HepG2 (cell line): Measurements from ENCODE around the gene P2RY8. TPM values are rescaled to one million over a fixed set of nuclear protein-coding genes. Genes with fewer than 3 reads are reported as not detected.

ENCODE experiments used
- ATAC-seq: fragments of 200-7000 bp; cut with Tn5 transposase; 3 replicates; pipeline ENCODE4 v1.9.1; 2020; ENCODE audit warnings: mild to moderate bottlenecking, moderate library complexity
- BruUV-seq: library from RNA; stranded (reverse); fragments of 400-500 nt; replicated peaks from 2 replicates; lab custom pipeline; 2021; lab: Mats Ljungman, UMichigan
- CTCF ChIA-PET: fragments of 300-600 bp; formaldehyde crosslinking; extraction: SDS; loops from one replicate; lab custom pipeline; 2021; ENCODE audit warnings: low total read pairs, inconsistent platforms, low intra/inter-chr PET ratio; lab: Yijun Ruan, JAX
- POLR2A ChIA-PET: fragments of 350-600 bp; sonication (Branson Sonifier 250); formaldehyde crosslinking; loops from one replicate; lab custom pipeline; 2020; ENCODE audit warnings: antibody characterized with exemption, inconsistent platforms; lab: Yijun Ruan, JAX
- DNase-seq: peaks from one replicate; pipeline ENCODE4 v3.0.0-alpha.2; 2015; ENCODE audit warnings: low spot score
- FAIRE-seq: peaks from 3 replicates; lab custom pipeline; 2011; peaks lifted over from hg19 to GRCh38; lab: Jason Lieb, UNC
- H2AFZ ChIP-seq: one replicate; pipeline ENCODE4 v1.6.1; 2011; ENCODE audit warnings: low read length, inconsistent platforms
- H3K27ac ChIP-seq: fragments of 300-600 bp; 3 replicates; pipeline ENCODE4 v1.8.0; 2011; ENCODE audit warnings: mixed run types, mild to moderate bottlenecking, mixed read lengths, low read length, inconsistent platforms; ENCODE audit not compliant: insufficient read depth; ENCODE audit errors: extremely low read length
- H3K27me3 ChIP-seq, 2 experiments: fragments of 200-600 bp in 1 of 2; 2 replicates in 1 of 2; 3 replicates in 1 of 2; pipeline versions ENCODE4 v1.6.0 to v1.8.0; 2011; ENCODE audit warnings: low read length in 2 of 2, mild to moderate bottlenecking in 2 of 2, moderate library complexity in 2 of 2, inconsistent platforms in 1 of 2; ENCODE audit not compliant: insufficient read depth in 2 of 2, control insufficient read depth in 1 of 2
- H3K36me3 ChIP-seq, 2 experiments: fragments of 200-600 bp in 1 of 2; replicated peaks in 1 of 2; 2 replicates in 1 of 2; 3 replicates in 1 of 2; pipeline versions ENCODE4 v1.5.1 to v1.8.0; 2011; ENCODE audit warnings: low read length in 2 of 2, inconsistent platforms in 1 of 2; ENCODE audit not compliant: insufficient read depth in 2 of 2, control insufficient read depth in 1 of 2
- H3K4me1 ChIP-seq: 2 replicates; pipeline ENCODE4 v1.5.1; 2012; ENCODE audit warnings: low read length, inconsistent platforms; ENCODE audit not compliant: insufficient read depth
- H3K4me2 ChIP-seq: 2 replicates; pipeline ENCODE4 v1.6.0; 2011; ENCODE audit warnings: low read depth, low read length, inconsistent platforms
- H3K4me3 ChIP-seq, 3 experiments: fragments of 200-600 bp in 1 of 3; sonication (generic), shearing (Covaris generic) in 1 of 3; replicated peaks in 1 of 3; 2 replicates each; pipeline ENCODE4 v1.5.1; 2011 to 2016; ENCODE audit warnings: low read length in 3 of 3, inconsistent platforms in 2 of 3, low read depth in 2 of 3, mild to moderate bottlenecking in 2 of 3, control low read depth in 1 of 3, mixed read lengths in 1 of 3; ENCODE audit not compliant: insufficient read depth in 1 of 3
- H3K79me2 ChIP-seq: one replicate; pipeline ENCODE4 v1.6.1; 2011; ENCODE audit warnings: low read length, inconsistent platforms; ENCODE audit not compliant: insufficient read depth
- H3K9ac ChIP-seq: 2 replicates; pipeline ENCODE4 v1.6.0; 2011; ENCODE audit warnings: mild to moderate bottlenecking, low read depth, low read length, inconsistent platforms; ENCODE audit not compliant: insufficient read depth
- H3K9me3 ChIP-seq: 2 replicates; pipeline ENCODE4 v1.5.1; 2012; ENCODE audit warnings: mild to moderate bottlenecking, low read length
- H4K20me1 ChIP-seq: 2 replicates; pipeline ENCODE4 v1.6.0; 2011; ENCODE audit warnings: inconsistent platforms, mild to moderate bottlenecking, low read length, moderate library complexity; ENCODE audit not compliant: insufficient read depth
- SMC3 ChIP-seq: IDR thresholded peaks from 2 replicates; pipeline ENCODE4 v1.6.1; 2011; ENCODE audit warnings: low read length, improper control_type of control experiment
- ZBTB21 ChIP-seq: sonication (generic); formaldehyde crosslinking; IDR thresholded peaks from 2 replicates; pipeline ENCODE4 v1.4.0; 2020; ENCODE audit warnings: missing genetic modification reagents
- ZNF441 ChIP-seq: sonication (generic); formaldehyde crosslinking; IDR thresholded peaks from 2 replicates; pipeline ENCODE4 v1.7.0; 2021; ENCODE audit warnings: missing genetic modification reagents, borderline replicate concordance
- WGBS: methylation state at CpG from one replicate; pipeline ENCODE4 v1.1.6; 2017; ENCODE audit warnings: low lambda C conversion rate; 5-methylcytosine and 5-hydroxymethylcytosine counted together
- in situ Hi-C: cut with HindIII; loops from 2 replicates; pipeline ENCODE4 v1.10.0; 2017; ENCODE audit warnings: low pct_unique_long_range_greater_than_20kb; ENCODE audit not compliant: extremely low pct_ligation_motif_present
- intact Hi-C: fragments of 100-400 bp; cut with micrococcal nuclease; formaldehyde crosslinking; loops from one replicate; pipeline ENCODE4 v1.10.0; 2022; ENCODE audit not compliant: unreplicated experiment
- polyA plus RNA-seq, 8 experiments: library from polyadenylated mRNA; depleted of rRNA in 3 of 8; stranded (reverse) in 7 of 8; unstranded in 1 of 8; fragments of >200 nt; fragmentation: Illumina TruSeq in 4 of 8; extraction: Trizol in 4 of 8; gene quantifications; 2 replicates each; pipeline versions ENCODE4 v1.2.1 to v1.2.3, GENCODE V29; 2011 to 2016; ENCODE audit warnings: low read depth in 4 of 8, missing spikeins in 1 of 8, mixed read lengths in 1 of 8; ENCODE audit not compliant: insufficient read depth in 1 of 8
- total RNA-seq, 5 experiments: library from RNA; depleted of rRNA; stranded (reverse); fragments of >200 nt; fragmentation: Illumina TruSeq; extraction: Trizol; gene quantifications; 2 replicates each; pipeline ENCODE4 v1.2.3, GENCODE V29; 2016; ENCODE audit warnings: low read depth in 1 of 5
- TF ChIP-seq, protein P1 (sequence below): sonication (generic); formaldehyde crosslinking; IDR thresholded peaks from 2 replicates; pipeline ENCODE4 v1.4.0; 2020; ENCODE audit warnings: mild to moderate bottlenecking, missing genetic modification reagents, borderline replicate concordance
- TF ChIP-seq, protein P2 (sequence below): sonication (generic); formaldehyde crosslinking; IDR thresholded peaks from 2 replicates; pipeline ENCODE4 v1.4.0; 2020; ENCODE audit warnings: low read depth, mild to moderate bottlenecking, missing genetic modification reagents
- TF ChIP-seq, protein P3 (sequence below): sonication (generic); formaldehyde crosslinking; IDR thresholded peaks from 2 replicates; pipeline ENCODE4 v1.5.0; 2020; ENCODE audit warnings: mild to moderate bottlenecking, missing genetic modification reagents, moderate library complexity
- TF ChIP-seq, protein P4 (sequence below): sonication (generic); formaldehyde crosslinking; IDR thresholded peaks from 2 replicates; pipeline ENCODE4 v1.5.1; 2020; ENCODE audit warnings: missing genetic modification reagents, mild to moderate bottlenecking, borderline replicate concordance
- TF ChIP-seq, protein P5 (sequence below): sonication (generic); formaldehyde crosslinking; IDR thresholded peaks from 2 replicates; pipeline ENCODE4 v1.5.1; 2020; ENCODE audit warnings: mild to moderate bottlenecking, missing genetic modification reagents, borderline replicate concordance

P2RY8 gene
- total and polyA plus RNA-seq, 2 of the 13 experiments (the other 11 are each of a cell fraction or from before 2014, with no cell fraction given): 1.0 to 1.3 TPM

DNA sequence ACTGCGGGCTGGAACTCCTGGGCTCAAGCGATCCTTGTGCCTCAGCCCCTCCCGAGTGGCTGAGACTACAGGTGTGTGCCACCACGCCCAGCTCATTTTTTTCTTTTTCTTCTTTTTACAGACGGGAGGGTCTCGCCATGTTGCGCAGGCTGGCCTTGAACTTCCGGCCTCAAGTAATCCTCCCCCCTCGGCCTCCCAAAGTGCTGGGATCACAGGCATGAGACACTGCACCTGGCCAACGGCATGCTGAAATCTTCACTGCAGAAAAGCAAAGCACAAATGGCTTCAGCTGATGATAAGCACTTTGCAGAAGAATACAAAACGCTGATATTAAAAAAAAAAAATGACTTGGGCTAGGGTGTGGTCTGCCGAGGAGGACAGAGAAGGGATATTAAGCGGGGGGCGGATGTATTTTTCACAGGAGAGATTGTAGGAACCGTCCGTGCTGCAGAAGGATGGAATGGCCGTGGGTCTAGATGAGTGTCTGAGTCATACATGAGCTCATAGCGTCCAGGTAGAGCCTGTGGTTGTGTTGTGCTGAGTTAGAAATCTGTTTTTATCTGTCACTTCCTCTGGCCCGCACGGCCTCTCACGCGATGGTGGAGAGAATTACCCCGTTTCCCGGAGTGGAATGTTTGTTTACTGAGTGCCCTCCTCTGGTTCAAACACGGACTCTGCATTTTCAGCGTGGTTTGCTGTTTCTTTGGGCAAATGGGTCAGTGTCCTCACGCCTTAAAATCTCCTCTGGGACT lies 45.9 kb upstream of the P2RY8 start (continued):
- TF ChIP-seq, protein P1, sequence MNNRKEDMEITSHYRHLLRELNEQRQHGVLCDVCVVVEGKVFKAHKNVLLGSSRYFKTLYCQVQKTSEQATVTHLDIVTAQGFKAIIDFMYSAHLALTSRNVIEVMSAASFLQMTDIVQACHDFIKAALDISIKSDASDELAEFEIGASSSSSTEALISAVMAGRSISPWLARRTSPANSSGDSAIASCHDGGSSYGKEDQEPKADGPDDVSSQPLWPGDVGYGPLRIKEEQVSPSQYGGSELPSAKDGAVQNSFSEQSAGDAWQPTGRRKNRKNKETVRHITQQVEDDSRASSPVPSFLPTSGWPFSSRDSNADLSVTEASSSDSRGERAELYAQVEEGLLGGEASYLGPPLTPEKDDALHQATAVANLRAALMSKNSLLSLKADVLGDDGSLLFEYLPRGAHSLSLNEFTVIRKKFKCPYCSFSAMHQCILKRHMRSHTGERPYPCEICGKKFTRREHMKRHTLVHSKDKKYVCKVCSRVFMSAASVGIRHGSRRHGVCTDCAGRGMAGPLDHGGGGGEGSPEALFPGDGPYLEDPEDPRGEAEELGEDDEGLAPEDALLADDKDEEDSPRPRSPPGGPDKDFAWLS (CRISPR knock-in tag): no peak
- peak; percentile 84 for TF ChIP-seq ZBTB21 (CRISPR knock-in tag)
- TF ChIP-seq ZNF441: no peak

DNA sequence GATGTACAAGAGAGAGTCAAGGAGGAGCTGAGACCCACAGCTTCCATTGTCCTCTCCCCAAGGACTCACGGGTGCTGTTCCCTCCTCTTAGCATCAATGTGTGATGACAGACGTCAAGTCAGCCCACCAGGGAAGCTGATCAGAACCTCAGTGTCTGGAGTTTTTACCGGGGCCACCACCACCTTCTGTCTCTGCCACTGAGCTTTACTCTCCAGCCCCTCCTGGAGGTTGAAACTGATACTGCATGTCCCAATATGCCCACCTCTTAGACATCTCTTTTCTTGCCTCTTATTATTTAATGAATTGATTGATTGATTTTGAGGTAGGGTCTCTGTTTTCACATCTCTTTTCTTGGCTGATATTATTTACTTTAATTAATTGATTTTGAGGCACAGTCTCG lies 44.1 kb upstream of the P2RY8 start:
- Histone ChIP-seq H2AFZ (no peak overlapping the region), H4K20me1 (no peaks in the 10 kb centered on the region), H3K9me3 (no peaks in the 10 kb centered on the region), H3K27ac (no peak overlapping the region), H3K4me1 (peaks cover 8% of the 10 kb centered on the region), H3K27me3 (no peaks in the 10 kb centered on the region), H3K4me3 (no peak overlapping the region), H3K79me2 (no peaks in the 10 kb centered on the region), H3K36me3 (no peaks in the 10 kb centered on the region), H3K9ac (no peak overlapping the region), H3K4me2 (no peak overlapping the region)
- FAIRE-seq (no peak), DNase-seq (peak; percentile 52), ATAC-seq (peak; percentile 80)
- WGBS: under 1% methylated on average over 3 of the region's 4 CpGs
- no TSS peak for BruUV-seq
- in situ Hi-C loops (loop anchor here (5.0 kb wide), 1 partner anchor 114 kb away; no protein-coding TSS in a partner anchor), intact Hi-C loops (loop anchor here (1.0 to 10.0 kb wide), 2 partner anchors 46 to 127 kb away; partner anchors contain the start of gene P2RY8)
- CTCF ChIA-PET: no interaction called here
- POLR2A ChIA-PET: no interaction called here
- TF ChIP-seq, protein P2, sequence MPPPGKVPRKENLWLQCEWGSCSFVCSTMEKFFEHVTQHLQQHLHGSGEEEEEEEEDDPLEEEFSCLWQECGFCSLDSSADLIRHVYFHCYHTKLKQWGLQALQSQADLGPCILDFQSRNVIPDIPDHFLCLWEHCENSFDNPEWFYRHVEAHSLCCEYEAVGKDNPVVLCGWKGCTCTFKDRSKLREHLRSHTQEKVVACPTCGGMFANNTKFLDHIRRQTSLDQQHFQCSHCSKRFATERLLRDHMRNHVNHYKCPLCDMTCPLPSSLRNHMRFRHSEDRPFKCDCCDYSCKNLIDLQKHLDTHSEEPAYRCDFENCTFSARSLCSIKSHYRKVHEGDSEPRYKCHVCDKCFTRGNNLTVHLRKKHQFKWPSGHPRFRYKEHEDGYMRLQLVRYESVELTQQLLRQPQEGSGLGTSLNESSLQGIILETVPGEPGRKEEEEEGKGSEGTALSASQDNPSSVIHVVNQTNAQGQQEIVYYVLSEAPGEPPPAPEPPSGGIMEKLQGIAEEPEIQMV (CRISPR knock-in tag): no peak
- TF ChIP-seq, protein P3, sequence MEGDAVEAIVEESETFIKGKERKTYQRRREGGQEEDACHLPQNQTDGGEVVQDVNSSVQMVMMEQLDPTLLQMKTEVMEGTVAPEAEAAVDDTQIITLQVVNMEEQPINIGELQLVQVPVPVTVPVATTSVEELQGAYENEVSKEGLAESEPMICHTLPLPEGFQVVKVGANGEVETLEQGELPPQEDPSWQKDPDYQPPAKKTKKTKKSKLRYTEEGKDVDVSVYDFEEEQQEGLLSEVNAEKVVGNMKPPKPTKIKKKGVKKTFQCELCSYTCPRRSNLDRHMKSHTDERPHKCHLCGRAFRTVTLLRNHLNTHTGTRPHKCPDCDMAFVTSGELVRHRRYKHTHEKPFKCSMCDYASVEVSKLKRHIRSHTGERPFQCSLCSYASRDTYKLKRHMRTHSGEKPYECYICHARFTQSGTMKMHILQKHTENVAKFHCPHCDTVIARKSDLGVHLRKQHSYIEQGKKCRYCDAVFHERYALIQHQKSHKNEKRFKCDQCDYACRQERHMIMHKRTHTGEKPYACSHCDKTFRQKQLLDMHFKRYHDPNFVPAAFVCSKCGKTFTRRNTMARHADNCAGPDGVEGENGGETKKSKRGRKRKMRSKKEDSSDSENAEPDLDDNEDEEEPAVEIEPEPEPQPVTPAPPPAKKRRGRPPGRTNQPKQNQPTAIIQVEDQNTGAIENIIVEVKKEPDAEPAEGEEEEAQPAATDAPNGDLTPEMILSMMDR (CRISPR knock-in tag): peak; percentile 75
- TF ChIP-seq SMC3: peak; percentile 74
- TF ChIP-seq, protein P4, sequence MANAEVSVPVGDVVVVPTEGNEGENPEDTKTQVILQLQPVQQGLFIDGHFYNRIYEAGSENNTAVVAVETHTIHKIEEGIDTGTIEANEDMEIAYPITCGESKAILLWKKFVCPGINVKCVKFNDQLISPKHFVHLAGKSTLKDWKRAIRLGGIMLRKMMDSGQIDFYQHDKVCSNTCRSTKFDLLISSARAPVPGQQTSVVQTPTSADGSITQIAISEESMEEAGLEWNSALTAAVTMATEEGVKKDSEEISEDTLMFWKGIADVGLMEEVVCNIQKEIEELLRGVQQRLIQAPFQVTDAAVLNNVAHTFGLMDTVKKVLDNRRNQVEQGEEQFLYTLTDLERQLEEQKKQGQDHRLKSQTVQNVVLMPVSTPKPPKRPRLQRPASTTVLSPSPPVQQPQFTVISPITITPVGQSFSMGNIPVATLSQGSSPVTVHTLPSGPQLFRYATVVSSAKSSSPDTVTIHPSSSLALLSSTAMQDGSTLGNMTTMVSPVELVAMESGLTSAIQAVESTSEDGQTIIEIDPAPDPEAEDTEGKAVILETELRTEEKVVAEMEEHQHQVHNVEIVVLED (CRISPR knock-in tag): no peak
- TF ChIP-seq, protein P5, sequence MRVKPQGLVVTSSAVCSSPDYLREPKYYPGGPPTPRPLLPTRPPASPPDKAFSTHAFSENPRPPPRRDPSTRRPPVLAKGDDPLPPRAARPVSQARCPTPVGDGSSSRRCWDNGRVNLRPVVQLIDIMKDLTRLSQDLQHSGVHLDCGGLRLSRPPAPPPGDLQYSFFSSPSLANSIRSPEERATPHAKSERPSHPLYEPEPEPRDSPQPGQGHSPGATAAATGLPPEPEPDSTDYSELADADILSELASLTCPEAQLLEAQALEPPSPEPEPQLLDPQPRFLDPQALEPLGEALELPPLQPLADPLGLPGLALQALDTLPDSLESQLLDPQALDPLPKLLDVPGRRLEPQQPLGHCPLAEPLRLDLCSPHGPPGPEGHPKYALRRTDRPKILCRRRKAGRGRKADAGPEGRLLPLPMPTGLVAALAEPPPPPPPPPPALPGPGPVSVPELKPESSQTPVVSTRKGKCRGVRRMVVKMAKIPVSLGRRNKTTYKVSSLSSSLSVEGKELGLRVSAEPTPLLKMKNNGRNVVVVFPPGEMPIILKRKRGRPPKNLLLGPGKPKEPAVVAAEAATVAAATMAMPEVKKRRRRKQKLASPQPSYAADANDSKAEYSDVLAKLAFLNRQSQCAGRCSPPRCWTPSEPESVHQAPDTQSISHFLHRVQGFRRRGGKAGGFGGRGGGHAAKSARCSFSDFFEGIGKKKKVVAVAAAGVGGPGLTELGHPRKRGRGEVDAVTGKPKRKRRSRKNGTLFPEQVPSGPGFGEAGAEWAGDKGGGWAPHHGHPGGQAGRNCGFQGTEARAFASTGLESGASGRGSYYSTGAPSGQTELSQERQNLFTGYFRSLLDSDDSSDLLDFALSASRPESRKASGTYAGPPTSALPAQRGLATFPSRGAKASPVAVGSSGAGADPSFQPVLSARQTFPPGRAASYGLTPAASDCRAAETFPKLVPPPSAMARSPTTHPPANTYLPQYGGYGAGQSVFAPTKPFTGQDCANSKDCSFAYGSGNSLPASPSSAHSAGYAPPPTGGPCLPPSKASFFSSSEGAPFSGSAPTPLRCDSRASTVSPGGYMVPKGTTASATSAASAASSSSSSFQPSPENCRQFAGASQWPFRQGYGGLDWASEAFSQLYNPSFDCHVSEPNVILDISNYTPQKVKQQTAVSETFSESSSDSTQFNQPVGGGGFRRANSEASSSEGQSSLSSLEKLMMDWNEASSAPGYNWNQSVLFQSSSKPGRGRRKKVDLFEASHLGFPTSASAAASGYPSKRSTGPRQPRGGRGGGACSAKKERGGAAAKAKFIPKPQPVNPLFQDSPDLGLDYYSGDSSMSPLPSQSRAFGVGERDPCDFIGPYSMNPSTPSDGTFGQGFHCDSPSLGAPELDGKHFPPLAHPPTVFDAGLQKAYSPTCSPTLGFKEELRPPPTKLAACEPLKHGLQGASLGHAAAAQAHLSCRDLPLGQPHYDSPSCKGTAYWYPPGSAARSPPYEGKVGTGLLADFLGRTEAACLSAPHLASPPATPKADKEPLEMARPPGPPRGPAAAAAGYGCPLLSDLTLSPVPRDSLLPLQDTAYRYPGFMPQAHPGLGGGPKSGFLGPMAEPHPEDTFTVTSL: no peak
